CD8-positive, alpha-beta memory T cell (primary cell): ENCODE measurements around the gene SLC39A5. TPM values are rescaled to one million over a fixed set of nuclear protein-coding genes. Genes with fewer than 3 reads are reported as not detected.
"Not testable (repeated sequence)": the region's sequence is repeated elsewhere in the genome, so short reads cannot be mapped to it uniquely, and the experiment has no call there.

Experiments used
- CTCF ChIA-PET: fragments of 350-600 bp; sonication (Branson Sonifier 250); formaldehyde crosslinking; loops from one replicate; lab custom pipeline; 2021; ENCODE audit warnings: antibody characterized with exemption; lab: Charles Lee
- POLR2A ChIA-PET: fragments of 350-600 bp; sonication (Branson Sonifier 250); formaldehyde crosslinking; loops from one replicate; lab custom pipeline; 2021; ENCODE audit warnings: antibody characterized with exemption; lab: Charles Lee
- DNase-seq, 5 donors: peaks; one replicate each; pipeline versions ENCODE4 v3.0.0 to v3.0.0-alpha.2; 2020 to 2022; ENCODE audit warnings: mixed read lengths in 1 of 5
- H3K27ac ChIP-seq: one replicate; pipeline ENCODE4 v1.7.0; 2013; ENCODE audit warnings: low read depth, mild to moderate bottlenecking, low read length, moderate library complexity
- H3K27me3 ChIP-seq: 2 replicates; pipeline ENCODE4 v1.7.0; 2013; ENCODE audit warnings: low read length, mild to moderate bottlenecking; ENCODE audit not compliant: insufficient read depth, poor library complexity, severe bottlenecking
- H3K36me3 ChIP-seq: 2 replicates; pipeline ENCODE4 v1.7.0; 2013; ENCODE audit warnings: mild to moderate bottlenecking, low read length, moderate library complexity; ENCODE audit not compliant: insufficient read depth
- H3K4me1 ChIP-seq: 2 replicates; pipeline ENCODE4 v1.7.0; 2013; ENCODE audit warnings: mild to moderate bottlenecking, low read length, moderate library complexity; ENCODE audit not compliant: insufficient read depth
- H3K4me3 ChIP-seq: 2 replicates; pipeline ENCODE4 v1.7.0; 2013; ENCODE audit warnings: mild to moderate bottlenecking, low read length
- H3K9me3 ChIP-seq: 2 replicates; pipeline ENCODE4 v1.7.0; 2013; ENCODE audit warnings: mild to moderate bottlenecking, low read length
- H3K27ac Mint-ChIP-seq, 8 donors: one replicate each; pipeline ENCODE4 v1.8.0; 2020 to 2021; ENCODE audit warnings: mixed read lengths in 8 of 8, mild to moderate bottlenecking in 6 of 8, inconsistent platforms in 3 of 8, moderate library complexity in 3 of 8
- H3K27me3 Mint-ChIP-seq, 2 donors: one replicate each; pipeline ENCODE4 v1.8.0; 2020 to 2021; ENCODE audit warnings: mixed read lengths in 2 of 2, mild to moderate bottlenecking in 1 of 2, moderate library complexity in 1 of 2
- H3K36me3 Mint-ChIP-seq, 3 donors: one replicate each; pipeline ENCODE4 v1.8.0; 2020 to 2021; ENCODE audit warnings: mixed read lengths in 3 of 3, inconsistent platforms in 1 of 3, mild to moderate bottlenecking in 1 of 3
- H3K4me1 Mint-ChIP-seq, 3 donors: one replicate each; pipeline ENCODE4 v1.8.0; 2020 to 2021; ENCODE audit warnings: mixed read lengths in 3 of 3, inconsistent platforms in 1 of 3, mild to moderate bottlenecking in 1 of 3
- H3K4me3 Mint-ChIP-seq, 7 donors: one replicate each; pipeline ENCODE4 v1.8.0; 2020 to 2021; ENCODE audit warnings: mixed read lengths in 7 of 7, mild to moderate bottlenecking in 6 of 7, moderate library complexity in 4 of 7, inconsistent platforms in 2 of 7
- H3K9me3 Mint-ChIP-seq, 5 donors: one replicate each; pipeline ENCODE4 v1.8.0; 2020 to 2022; ENCODE audit warnings: mixed read lengths in 5 of 5, mild to moderate bottlenecking in 3 of 5, moderate library complexity in 2 of 5, inconsistent platforms in 1 of 5
- polyA plus RNA-seq: library from polyadenylated mRNA; unstranded; fragments of 300-500 nt; fragmentation: Illumina TruSeq; gene quantifications from one replicate; pipeline ENCODE4 v1.2.3, GENCODE V29; 2021
- total RNA-seq, 2 experiments: library from RNA; stranded (reverse); gene quantifications; one replicate each; pipeline ENCODE4 v1.2.3, GENCODE V29; 2021

Gene SLC39A5
- total and polyA plus RNA-seq, 3 experiments from 2014 or later = 0.35 to 0.62 TPM; not detected in 1

GRCh38 chr12:56190695-56191155, 39.1 kb upstream of the SLC39A5 start:
- H3K4me3 ChIP-seq = peak overlapping the region; percentile 36
- POLR2A ChIA-PET = interaction anchor here (0.6 to 4.8 kb wide), 7 partner anchors 29 to 446 kb away, joined by 3 to 60 read pairs (median 3); partner anchors contain the start of genes ESYT1, RPL41 and ZC3H10
- no peaks in the 10 kb centered on the region for H3K9me3 ChIP-seq
- Mint-ChIP-seq H3K36me3 (peaks cover 0 to 26% (median 3%) of the 10 kb centered on the region in 3 donors), H3K4me1 (peaks cover 40 to 53% (median 48%) of the 10 kb centered on the region in 3 donors), H3K27ac (peak overlapping the region; percentile 93 to 100 (median 98)), H3K4me3 (peak overlapping the region; percentile 92 to 99 (median 97)), H3K27me3 (peaks cover 0 to 8% of the 10 kb centered on the region in 2 donors), H3K9me3 (no peaks in the 10 kb centered on the region)
- H3K4me1 ChIP-seq = peaks cover 31% of the 10 kb centered on the region
- H3K27ac ChIP-seq = peak overlapping the region; percentile 84
- no peaks in the 10 kb centered on the region for H3K27me3 ChIP-seq
- CTCF ChIA-PET = interaction anchor here (1.2 to 6.4 kb wide), 13 partner anchors 11 to 274 kb away, joined by 3 to 121 read pairs (median 11); partner anchors contain the start of genes ANKRD52, CNPY2, ESYT1 and PA2G4
- peaks cover 11% of the 10 kb centered on the region for H3K36me3 ChIP-seq
- DNase-seq = peak in 1 of 5 donors; percentile 10

GRCh38 chr12:56192582-56192981, 37.3 kb upstream of the SLC39A5 start:
- Mint-ChIP-seq H3K4me3 (peak overlapping the region in 5 of 7 donors; percentile 2 to 81 (median 26)), H3K27ac (peak overlapping the region in 5 of 8 donors; percentile 43 to 90 (median 76)), H3K4me1 (peaks cover 30 to 37% (median 34%) of the 10 kb centered on the region in 3 donors), H3K36me3 (peaks cover 0 to 14% (median 3%) of the 10 kb centered on the region in 3 donors), H3K9me3 (no peaks in the 10 kb centered on the region), H3K27me3 (peaks cover 0 to 8% of the 10 kb centered on the region in 2 donors)
- Histone ChIP-seq H3K4me1 (peaks cover 24% of the 10 kb centered on the region), H3K27ac (no peak overlapping the region), H3K27me3 (no peaks in the 10 kb centered on the region), H3K4me3 (no peak overlapping the region), H3K36me3 (no peaks in the 10 kb centered on the region), H3K9me3 (no peaks in the 10 kb centered on the region)
- CTCF ChIA-PET = interaction anchor here (0.9 to 6.4 kb wide), 9 partner anchors 11 to 280 kb away, joined by 3 to 121 read pairs (median 5); partner anchors contain the start of genes ANKRD52, ESYT1, RNF41 and RPL41
- no peak for DNase-seq
- POLR2A ChIA-PET = interaction anchor here (0.8 kb wide), 1 partner anchor 14 kb away, joined by 3 read pairs; no protein-coding TSS in a partner anchor

GRCh38 chr12:56193025-56193578, 36.7 kb upstream of the SLC39A5 start:
- no peaks in the 10 kb centered on the region for H3K9me3 ChIP-seq
- ChIA-PET CTCF (interaction anchor here (0.9 to 6.4 kb wide), 7 partner anchors 22 to 271 kb away, joined by 3 to 121 read pairs (median 5); partner anchors contain the start of genes ESYT1, RNF41, RPL41 and TIMELESS), POLR2A (no interaction called here)
- no peaks in the 10 kb centered on the region for H3K27me3 ChIP-seq
- Mint-ChIP-seq H3K4me1 (peaks cover 24 to 32% (median 29%) of the 10 kb centered on the region in 3 donors), H3K9me3 (no peaks in the 10 kb centered on the region), H3K27me3 (peaks cover 0 to 8% of the 10 kb centered on the region in 2 donors), H3K36me3 (peaks cover 0 to 14% (median 3%) of the 10 kb centered on the region in 3 donors), H3K4me3 (peak overlapping the region in 3 of 7 donors; percentile 2 to 81 (median 32)), H3K27ac (peak overlapping the region in 7 of 8 donors; percentile 43 to 90 (median 76))
- H3K4me3 ChIP-seq = no peak overlapping the region
- peaks cover 19% of the 10 kb centered on the region for H3K4me1 ChIP-seq
- H3K27ac ChIP-seq = no peak overlapping the region
- peak; percentile 53 to 82 (median 69) for DNase-seq
- no peaks in the 10 kb centered on the region for H3K36me3 ChIP-seq

DNA sequence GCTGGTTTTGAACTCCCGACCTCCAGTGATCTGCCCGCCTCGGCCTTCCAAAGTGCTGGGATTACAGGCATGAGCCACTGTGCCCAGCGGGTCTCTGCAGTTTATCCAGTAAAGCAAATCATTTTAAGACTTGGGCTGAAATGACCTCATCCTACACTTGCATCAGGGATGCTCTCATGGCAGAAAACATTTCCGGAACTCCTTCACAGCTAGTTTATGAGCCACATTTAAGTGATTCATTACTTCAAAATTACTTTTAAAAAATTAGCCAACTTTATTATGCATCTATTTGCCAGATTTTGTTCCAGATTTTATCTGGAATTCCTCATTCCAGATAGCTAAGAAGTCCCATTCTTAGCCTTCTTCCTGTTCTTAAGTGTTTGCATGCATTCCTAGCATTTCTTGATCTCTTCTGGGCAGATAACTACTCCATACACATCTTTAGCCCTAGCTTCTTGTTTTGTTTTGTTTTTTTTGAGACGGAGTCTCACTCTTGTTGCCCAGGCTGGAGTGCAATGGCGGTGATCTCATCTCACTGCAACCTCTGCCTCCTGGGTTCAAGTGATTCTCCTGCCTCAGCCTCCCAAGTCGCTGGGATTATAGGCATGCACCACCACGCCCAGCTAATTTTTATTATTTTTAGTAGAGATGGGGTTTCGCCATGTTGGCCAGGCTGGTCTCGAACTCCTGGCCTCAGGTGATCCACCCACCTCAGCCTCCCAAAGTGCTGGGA, 32.9 kb upstream of the SLC39A5 start:
- H3K9me3 ChIP-seq, H3K4me3 Mint-ChIP-seq, H3K9me3 Mint-ChIP-seq, H3K36me3 Mint-ChIP-seq, H3K36me3 ChIP-seq, H3K27me3 ChIP-seq, H3K4me1 ChIP-seq, H3K27ac Mint-ChIP-seq, H3K4me3 ChIP-seq, H3K27ac ChIP-seq, H3K27me3 Mint-ChIP-seq, DNase-seq: not testable (repeated sequence)
- ChIA-PET CTCF (interaction anchor here (1.2 to 1.8 kb wide), 3 partner anchors 26 to 267 kb away, joined by 3 to 7 read pairs (median 4); no protein-coding TSS in a partner anchor), POLR2A (interaction anchor here (1.3 kb wide), 1 partner anchor 79 kb away, joined by 3 read pairs; the partner anchor contains the start of gene ZC3H10)
- peaks cover 9 to 11% (median 11%) of the 10 kb centered on the region in 3 donors for H3K4me1 Mint-ChIP-seq

DNA sequence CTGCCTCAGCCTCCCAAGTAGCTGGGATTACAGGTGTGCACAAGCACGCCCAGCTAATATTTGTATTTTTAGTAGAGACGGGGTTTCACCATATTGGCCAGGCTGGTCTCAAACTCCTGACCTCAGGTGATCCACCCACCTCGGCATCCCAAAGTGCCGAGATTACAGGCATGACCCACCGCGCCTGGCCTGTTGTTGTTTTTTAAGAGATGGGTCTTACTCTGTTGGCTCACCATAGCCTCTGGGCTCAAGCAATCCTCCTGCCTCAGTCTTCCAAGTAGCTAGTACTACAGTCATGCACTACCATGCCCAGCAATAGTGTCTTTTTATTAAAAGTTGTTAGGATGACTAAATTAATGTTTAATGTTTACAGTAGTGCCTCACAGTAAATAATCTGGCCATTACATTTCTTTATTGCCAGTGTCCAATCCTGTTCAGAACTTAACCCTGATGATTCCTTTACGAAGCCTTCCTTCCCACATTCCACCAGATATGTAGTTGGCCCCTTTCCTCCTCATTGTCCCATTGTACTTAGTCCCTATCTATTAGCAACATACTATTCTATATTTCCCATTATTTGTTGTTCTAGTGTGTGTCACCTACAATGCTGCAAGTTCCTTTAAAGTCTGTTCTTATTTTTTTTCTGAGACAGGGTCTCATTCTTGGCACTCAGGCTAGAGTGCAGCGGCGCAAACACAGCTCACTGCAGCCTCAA, 31.8 kb upstream of the SLC39A5 start:
- Histone ChIP-seq H3K36me3 (no peaks in the 10 kb centered on the region), H3K4me1 (no peaks in the 10 kb centered on the region), H3K4me3 (no peak overlapping the region), H3K27ac (no peak overlapping the region), H3K27me3 (no peaks in the 10 kb centered on the region), H3K9me3 (no peaks in the 10 kb centered on the region)
- Mint-ChIP-seq H3K4me3 (no peak overlapping the region), H3K4me1 (peaks cover 3 to 14% (median 5%) of the 10 kb centered on the region in 3 donors), H3K27ac (peak overlapping the region in 1 of 8 donors; percentile 43), H3K9me3 (no peaks in the 10 kb centered on the region), H3K36me3 (peaks cover 0 to 3% (median 0%) of the 10 kb centered on the region in 3 donors), H3K27me3 (no peaks in the 10 kb centered on the region)
- CTCF ChIA-PET = interaction anchor here (0.9 to 1.8 kb wide), 3 partner anchors 8 to 266 kb away, joined by 3 to 7 read pairs (median 4); no protein-coding TSS in a partner anchor
- DNase-seq = no peak
- POLR2A ChIA-PET = no interaction called here

GRCh38 chr12:56198836-56199235, 31.0 kb upstream of the SLC39A5 start:
- DNase-seq = no peak
- no peaks in the 10 kb centered on the region for H3K9me3 Mint-ChIP-seq
- peaks cover 0 to 3% (median 0%) of the 10 kb centered on the region in 3 donors for H3K36me3 Mint-ChIP-seq
- ChIA-PET POLR2A (no interaction called here), CTCF (interaction anchor here (0.9 kb wide), 1 partner anchor 9 kb away, joined by 3 read pairs; no protein-coding TSS in a partner anchor)
- H3K4me1 Mint-ChIP-seq = peaks cover 0 to 8% (median 0%) of the 10 kb centered on the region in 3 donors
- no peaks in the 10 kb centered on the region for H3K36me3 ChIP-seq
- H3K27me3 Mint-ChIP-seq = no peaks in the 10 kb centered on the region
- peak overlapping the region in 4 of 8 donors; percentile 17 to 80 (median 43) for H3K27ac Mint-ChIP-seq
- no peaks in the 10 kb centered on the region for H3K4me1 ChIP-seq
- H3K9me3 ChIP-seq = no peaks in the 10 kb centered on the region
- H3K27me3 ChIP-seq = no peaks in the 10 kb centered on the region
- no peak overlapping the region for H3K4me3 ChIP-seq
- H3K27ac ChIP-seq = no peak overlapping the region
- H3K4me3 Mint-ChIP-seq = no peak overlapping the region

- DNase-seq = no peak
- ChIA-PET CTCF (interaction anchor here (1.2 to 4.0 kb wide), 5 partner anchors 10 to 55 kb away, joined by 3 to 16 read pairs (median 4); partner anchors contain the start of gene SMARCC2), POLR2A (no interaction called here)
- Mint-ChIP-seq H3K9me3 (no peaks in the 10 kb centered on the region), H3K36me3 (peaks cover 0 to 29% (median 4%) of the 10 kb centered on the region in 3 donors), H3K27ac (peak overlapping the region in 7 of 8 donors; percentile 8 to 84 (median 42)), H3K4me3 (no peak overlapping the region), H3K4me1 (peaks cover 0 to 8% (median 0%) of the 10 kb centered on the region in 3 donors), H3K27me3 (no peaks in the 10 kb centered on the region)
- no peaks in the 10 kb centered on the region for H3K27me3 ChIP-seq
- no peak overlapping the region for H3K27ac ChIP-seq
- no peaks in the 10 kb centered on the region for H3K9me3 ChIP-seq
- H3K4me1 ChIP-seq = no peaks in the 10 kb centered on the region
- H3K4me3 ChIP-seq = no peak overlapping the region
- H3K36me3 ChIP-seq = peaks cover 23% of the 10 kb centered on the region
Observed at GRCh38 chr12:56202366-56202765, 27.5 kb upstream of the SLC39A5 start.
